Fibroblast of skin of abdomen (primary cell): ENCODE results near the gene DZIP1. TPM values are rescaled to one million over a fixed set of nuclear protein-coding genes. Genes with fewer than 3 reads are reported as not detected.
"Not testable (repeated sequence)": the region's sequence is repeated elsewhere in the genome, so short reads cannot be mapped to it uniquely, and the experiment has no call there.

Experiments
- DNase-seq: peaks from one replicate; pipeline ENCODE4 v3.0.0-alpha.2; 2013
- polyA plus RNA-seq, 2 experiments: library from polyadenylated mRNA; unstranded; fragments of 120-200 nt; gene quantifications; one replicate each; pipeline ENCODE4 v1.2.1, GENCODE V29; 2013; ENCODE audit not compliant: insufficient read length in 2 of 2

Gene DZIP1, protein sequence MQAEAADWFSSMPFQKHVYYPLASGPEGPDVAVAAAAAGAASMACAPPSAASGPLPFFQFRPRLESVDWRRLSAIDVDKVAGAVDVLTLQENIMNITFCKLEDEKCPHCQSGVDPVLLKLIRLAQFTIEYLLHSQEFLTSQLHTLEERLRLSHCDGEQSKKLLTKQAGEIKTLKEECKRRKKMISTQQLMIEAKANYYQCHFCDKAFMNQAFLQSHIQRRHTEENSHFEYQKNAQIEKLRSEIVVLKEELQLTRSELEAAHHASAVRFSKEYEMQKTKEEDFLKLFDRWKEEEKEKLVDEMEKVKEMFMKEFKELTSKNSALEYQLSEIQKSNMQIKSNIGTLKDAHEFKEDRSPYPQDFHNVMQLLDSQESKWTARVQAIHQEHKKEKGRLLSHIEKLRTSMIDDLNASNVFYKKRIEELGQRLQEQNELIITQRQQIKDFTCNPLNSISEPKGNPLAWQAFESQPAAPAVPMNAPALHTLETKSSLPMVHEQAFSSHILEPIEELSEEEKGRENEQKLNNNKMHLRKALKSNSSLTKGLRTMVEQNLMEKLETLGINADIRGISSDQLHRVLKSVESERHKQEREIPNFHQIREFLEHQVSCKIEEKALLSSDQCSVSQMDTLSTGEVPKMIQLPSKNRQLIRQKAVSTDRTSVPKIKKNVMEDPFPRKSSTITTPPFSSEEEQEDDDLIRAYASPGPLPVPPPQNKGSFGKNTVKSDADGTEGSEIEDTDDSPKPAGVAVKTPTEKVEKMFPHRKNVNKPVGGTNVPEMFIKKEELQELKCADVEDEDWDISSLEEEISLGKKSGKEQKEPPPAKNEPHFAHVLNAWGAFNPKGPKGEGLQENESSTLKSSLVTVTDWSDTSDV
- polyA plus RNA-seq (2013, experiment 1 of 2; ENCODE audit: insufficient read length): 41.4 TPM
- polyA plus RNA-seq (2013, experiment 2 of 2; ENCODE audit: insufficient read length): 40.5 TPM

GRCh38 chr13:95644601-95645052, at the start of gene DZIP1:
DZIP1 (minus strand) TSS chr13:95644706; CDS start chr13:95642029, 2,677 bp downstream.
- peak; percentile 88 for DNase-seq

DNA sequence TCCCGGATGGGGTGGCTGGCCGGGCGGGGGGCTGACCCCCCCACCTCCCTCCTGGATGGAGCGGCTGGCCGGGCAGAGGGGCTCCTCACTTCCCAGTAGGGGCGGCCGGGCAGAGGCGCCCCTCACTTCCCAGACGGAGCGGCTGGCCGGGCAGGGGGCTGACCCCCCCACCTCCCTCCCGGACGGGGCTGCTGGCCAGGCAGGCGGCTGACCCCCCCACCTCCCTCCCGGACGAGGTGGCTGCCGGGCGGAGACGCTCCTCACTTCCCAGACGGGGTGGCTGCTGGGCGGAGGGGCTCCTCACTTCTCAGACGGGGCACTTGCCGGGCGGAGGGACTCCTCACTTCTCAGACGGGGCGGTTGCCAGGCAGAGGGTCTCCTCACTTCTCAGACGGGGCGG, 46.5 kb upstream of the DZIP1 start:
- not testable (repeated sequence) for DNase-seq

GRCh38 chr13:95689582-95689926, 45.0 kb upstream of the DZIP1 start:
- no peak for DNase-seq

DNA sequence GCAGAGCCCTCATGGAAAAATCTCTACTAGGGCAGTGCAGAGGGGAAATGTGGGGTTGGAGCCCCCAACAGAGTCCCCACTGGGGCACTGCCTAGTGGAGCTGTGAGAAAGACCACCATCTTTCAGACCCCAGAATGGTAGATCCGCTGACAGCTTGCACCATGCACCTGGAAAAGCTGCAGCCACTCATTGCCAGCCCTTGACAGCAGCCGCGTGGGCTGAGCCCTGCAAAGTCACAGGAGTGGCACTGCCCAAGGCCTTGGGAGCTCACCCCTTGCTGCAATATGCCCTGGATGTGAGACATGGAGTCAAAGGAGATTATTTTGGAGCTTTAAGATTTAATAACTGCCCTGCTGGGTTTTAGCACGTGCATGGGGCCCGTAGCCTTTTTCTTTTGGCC, 40.5 kb upstream of the DZIP1 start:
- DNase-seq: not testable (repeated sequence)

DNA sequence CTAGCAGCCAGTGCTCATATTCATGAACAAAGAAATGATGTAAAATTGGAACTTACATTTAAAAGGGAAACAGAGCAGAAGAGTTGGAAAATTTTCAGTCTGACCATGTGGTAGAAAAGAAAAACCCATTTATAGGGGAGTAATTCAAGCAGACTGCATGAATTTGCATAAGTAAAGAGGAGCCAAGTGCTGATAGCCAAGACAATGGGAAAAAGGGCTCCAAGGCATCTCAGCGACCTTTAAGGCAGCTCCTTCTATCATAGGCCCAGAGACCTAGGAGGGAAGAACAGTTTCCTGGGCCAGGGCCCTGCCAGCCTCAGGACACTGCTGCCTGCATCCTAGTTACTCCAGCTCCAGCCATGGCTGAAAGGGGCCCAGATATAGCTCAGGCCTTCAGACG, 39.9 kb upstream of the DZIP1 start:
- no peak for DNase-seq

- DNase-seq: no peak
Observed at GRCh38 chr13:95679722-95680121, 35.2 kb upstream of the DZIP1 start.

GRCh38 chr13:95678967-95679366, 34.5 kb upstream of the DZIP1 start:
- DNase-seq: no peak

DNA sequence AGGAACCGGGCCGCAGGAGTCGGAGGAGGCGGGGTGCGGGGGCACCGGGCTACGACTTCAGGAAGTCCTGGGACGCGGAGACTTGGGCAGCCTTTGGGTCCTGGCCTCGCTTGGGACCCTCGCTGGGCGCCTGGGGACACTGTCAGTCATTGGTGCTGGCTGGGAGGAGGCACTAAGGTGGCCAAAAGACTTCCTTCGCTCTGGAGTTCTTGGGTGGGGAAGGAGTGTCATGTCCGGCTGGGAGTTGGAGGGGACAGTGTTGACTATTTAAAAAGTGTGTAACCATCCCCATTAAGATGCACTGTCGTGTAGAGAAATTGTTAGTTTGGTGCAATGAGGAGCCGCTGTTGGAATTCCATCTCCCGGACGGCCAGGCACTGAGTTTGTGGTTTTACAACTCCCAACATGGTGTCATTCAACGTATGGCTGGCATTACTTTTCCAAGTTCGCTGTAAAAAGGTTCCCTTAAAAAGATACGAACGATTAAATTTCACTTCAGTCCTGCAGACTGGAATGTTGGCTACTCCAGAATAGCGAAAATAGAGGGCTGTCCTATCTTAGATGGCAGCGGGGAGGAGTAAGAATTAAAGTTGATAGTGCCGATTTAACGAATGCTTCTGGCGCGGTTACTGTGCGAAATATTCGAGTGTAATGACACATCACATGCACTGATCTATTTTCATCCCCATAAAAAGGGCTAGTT, 33.2 kb upstream of the DZIP1 start:
- peak; percentile 44 for DNase-seq

DNA sequence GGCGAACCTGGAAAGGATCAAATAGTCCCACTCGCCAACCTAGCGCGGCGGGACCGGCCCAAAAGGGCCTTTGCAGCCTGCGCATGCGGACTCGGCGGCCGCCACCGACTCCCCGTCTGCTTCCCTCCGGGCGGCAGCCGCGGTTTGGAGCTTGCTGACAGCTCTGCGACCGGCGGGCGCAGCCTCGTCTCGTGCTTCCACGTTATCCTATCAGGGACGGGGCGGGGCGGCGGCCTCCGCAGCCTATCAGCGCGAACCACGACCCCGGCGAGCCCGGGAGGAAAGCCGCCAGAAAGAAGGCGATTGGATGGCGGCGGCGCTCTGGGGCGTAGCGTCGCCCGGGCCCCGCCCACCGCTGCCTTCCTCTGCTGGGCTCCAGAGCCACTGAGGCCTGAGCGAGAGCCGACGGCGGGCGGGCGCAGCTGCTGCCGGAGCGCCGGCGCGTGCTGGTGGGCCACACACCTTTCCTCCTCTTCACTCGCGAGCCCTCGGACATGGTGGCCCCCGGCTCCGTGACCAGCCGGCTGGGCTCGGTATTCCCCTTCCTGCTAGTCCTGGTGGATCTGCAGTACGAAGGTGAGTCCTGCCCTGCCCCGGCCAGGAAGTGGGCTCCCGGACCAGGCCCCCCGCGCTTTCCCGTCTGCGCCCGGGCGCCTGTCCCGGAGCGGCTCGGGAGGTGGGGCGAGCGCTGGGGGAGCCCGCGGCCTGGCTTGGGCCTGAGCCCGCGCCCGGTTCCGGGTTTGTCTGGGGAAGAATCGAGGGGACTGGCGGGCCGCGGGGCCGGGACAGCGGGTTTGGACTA, 32.5 kb upstream of the DZIP1 start, which contains the start of gene DNAJC3:
Gene DNAJC3, plus strand, starts transcription at position 378 of the 802 bp plus-strand sequence. Its CDS starts 117 bp downstream, at position 495.
- peak; percentile 98 for DNase-seq

DNA sequence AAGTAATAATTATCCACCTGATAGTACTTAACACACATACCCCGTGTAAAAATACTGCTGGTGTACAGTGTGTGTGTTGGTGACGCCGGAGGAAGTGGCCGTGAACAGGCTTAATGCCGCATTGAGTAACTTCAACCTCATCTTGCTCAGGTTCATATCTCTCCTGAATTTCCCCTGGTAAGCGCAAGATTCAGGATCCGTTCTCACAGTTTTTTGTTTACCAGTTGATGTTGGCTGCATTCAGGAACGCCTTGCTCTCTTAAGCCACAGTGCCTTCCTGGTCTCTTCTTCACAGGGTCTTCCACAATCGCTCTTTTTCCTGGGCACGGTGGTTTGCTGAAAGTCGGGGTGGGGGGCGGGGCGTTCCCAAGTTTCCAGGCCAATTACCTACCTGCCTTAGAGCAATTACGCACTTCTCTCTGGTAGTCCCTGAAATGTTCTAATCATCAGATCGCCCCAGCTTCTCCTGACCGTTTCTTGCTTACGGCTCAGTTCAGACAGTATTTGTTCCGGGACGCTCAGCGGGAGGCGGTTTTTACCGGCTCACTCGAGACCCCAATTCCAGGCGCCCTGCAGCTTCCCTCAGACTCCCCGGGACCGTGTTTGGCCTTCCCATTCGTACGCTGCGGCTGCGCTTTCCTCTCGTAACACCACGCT, 31.7 kb upstream of the DZIP1 start:
- no peak for DNase-seq

DNA sequence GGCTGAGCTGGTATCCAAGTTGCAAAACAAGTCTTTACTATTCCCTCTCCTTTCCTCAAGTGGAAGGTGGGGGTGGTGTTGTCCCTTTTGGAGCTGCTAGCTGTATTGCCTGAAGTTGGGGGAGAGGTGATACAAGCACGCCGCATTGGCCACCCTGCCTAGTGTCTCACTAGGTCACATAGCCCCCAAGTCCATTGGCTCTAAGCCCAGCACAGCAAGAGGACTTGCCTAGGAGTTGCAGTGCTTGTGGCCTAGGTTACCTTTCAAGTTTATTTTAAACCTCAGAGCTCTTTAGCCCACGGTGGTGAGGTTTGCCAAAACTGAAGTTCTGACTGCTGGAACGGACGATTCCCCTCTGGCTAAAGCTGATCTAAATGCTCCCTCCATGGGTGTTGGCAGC, 27.1 kb upstream of the DZIP1 start:
- DNase-seq: no peak

DNA sequence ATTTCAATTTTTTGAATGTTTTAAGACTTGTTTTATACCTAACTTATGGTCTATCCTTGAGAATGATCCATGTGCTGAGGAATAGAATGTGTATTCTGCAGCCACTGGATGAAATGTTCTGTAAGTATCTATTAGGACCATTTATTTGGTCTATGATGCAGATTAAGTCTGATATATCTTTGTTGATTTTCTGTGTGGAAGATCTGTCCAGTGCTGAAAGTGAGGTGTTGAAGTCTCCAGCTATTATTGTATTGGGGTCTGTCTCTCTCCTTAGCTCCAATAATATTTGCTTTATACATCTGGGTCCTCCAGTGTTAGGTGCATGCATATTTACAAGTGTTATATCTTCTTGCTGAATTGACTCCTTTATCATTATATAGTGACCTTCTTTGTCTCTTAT, 22.7 kb upstream of the DZIP1 start:
- not testable (repeated sequence) for DNase-seq

DNA sequence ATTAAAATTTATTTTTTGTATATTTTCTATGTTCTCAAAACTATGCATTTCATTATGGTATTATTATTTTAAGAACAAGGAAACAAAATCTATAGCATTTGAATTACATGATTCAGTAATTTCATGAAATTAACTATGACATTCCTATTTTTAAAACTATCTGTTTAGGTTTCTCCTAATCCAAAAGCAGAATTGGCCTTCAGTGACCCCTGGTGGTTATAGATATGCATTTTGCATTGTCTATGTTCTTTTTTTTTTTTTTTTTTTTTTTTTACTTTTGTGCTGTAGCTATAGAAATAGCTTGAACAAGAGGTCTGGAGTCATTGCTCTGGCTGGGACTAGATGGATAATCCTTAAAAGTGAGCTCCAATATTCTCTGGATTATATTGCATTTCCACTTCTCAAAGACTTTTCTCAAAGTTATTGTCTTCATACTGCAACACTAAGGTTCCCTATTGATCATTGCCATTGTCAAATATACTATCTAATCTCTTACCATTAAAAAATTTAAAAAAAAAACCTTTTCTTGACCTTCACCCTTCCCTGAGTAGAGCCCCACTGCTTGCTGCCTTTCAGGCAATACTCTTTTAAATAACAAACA, 16.6 kb upstream of the DZIP1 start:
- peak; percentile 53 for DNase-seq

GRCh38 chr13:95659500-95659899, 15.0 kb upstream of the DZIP1 start:
- DNase-seq: no peak

GRCh38 chr13:95656386-95657015, 12.0 kb upstream of the DZIP1 start:
- DNase-seq: no peak

- no peak for DNase-seq
Observed at GRCh38 chr13:95652821-95653220, 8.3 kb upstream of the DZIP1 start.

DNA sequence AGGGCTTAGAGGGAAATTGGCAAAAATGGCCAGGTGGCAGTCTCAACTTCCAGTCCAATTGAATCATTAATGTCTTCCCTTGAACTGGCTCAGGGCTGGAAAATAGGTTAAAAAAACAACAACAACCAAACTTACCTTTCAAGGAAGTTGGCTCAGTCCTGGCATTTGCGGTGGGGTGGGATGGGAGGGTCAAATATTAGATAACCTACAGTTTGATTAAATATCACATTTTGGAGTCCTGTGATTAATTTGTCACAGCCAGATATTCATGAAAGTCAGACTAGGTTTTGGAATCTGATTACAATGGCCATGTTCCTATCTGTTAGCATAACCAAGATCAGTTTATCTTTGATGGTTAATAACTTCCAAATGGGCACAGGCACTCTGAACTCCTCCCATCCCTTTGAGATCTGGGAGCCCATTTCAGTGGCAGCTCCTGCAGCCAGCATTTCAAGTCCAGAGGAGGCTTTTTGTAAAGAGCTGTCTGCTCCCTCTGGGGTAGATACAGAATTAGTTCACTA, 7.8 kb upstream of the DZIP1 start:
- no peak for DNase-seq

- no peak for DNase-seq
Observed at GRCh38 chr13:95650696-95651095, 6.2 kb upstream of the DZIP1 start.

GRCh38 chr13:95647321-95647720, 2.8 kb upstream of the DZIP1 start:
- no peak for DNase-seq
